GM15510 (cell line): ENCODE data around the gene VAC14.

Experiments
- POLR2A ChIP-seq: IDR thresholded peaks from 3 replicates; pipeline ENCODE4 v1.6.1; 2011; ENCODE audit warnings: borderline replicate concordance; ENCODE audit not compliant: insufficient read length; ENCODE audit errors: extremely low read depth

The VAC14 gene

GRCh38 chr16:70770291-70770625 lies 30.7 kb downstream of the VAC14 start:
- no peak for TF ChIP-seq POLR2A

- no peak for TF ChIP-seq POLR2A
Observed at GRCh38 chr16:70769761-70770160, 31.2 kb downstream of the VAC14 start.

- TF ChIP-seq POLR2A, result no peak
Observed at GRCh38 chr16:70769131-70769530, 31.8 kb downstream of the VAC14 start.

GRCh38 chr16:70768203-70768580 lies 32.8 kb downstream of the VAC14 start:
- TF ChIP-seq POLR2A, result no peak

GRCh38 chr16:70767377-70768202 lies 33.4 kb downstream of the VAC14 start:
- no peak for TF ChIP-seq POLR2A

- TF ChIP-seq POLR2A, result no peak
Observed at GRCh38 chr16:70766658-70767057, 34.3 kb downstream of the VAC14 start.

- no peak for TF ChIP-seq POLR2A
Observed at GRCh38 chr16:70766176-70766575, 34.8 kb downstream of the VAC14 start.

- no peak for TF ChIP-seq POLR2A
Observed at GRCh38 chr16:70765491-70765890, 35.5 kb downstream of the VAC14 start.

- TF ChIP-seq POLR2A, result no peak
Observed at GRCh38 chr16:70764632-70765031, 36.3 kb downstream of the VAC14 start.

- TF ChIP-seq POLR2A, result no peak
Observed at GRCh38 chr16:70760221-70760620, 40.7 kb downstream of the VAC14 start.

- TF ChIP-seq POLR2A, result no peak
Observed at GRCh38 chr16:70759666-70760065, 41.3 kb downstream of the VAC14 start.

- no peak for TF ChIP-seq POLR2A
Observed at GRCh38 chr16:70758786-70759185, 42.2 kb downstream of the VAC14 start.

- no peak for TF ChIP-seq POLR2A
Observed at GRCh38 chr16:70757183-70757582, 43.8 kb downstream of the VAC14 start.

GRCh38 chr16:70756071-70756470 lies 44.9 kb downstream of the VAC14 start:
- no peak for TF ChIP-seq POLR2A

- no peak for TF ChIP-seq POLR2A
Observed at GRCh38 chr16:70754851-70755600, 45.9 kb downstream of the VAC14 start.

GRCh38 chr16:70754371-70754770 lies 46.6 kb downstream of the VAC14 start:
- TF ChIP-seq POLR2A, result no peak
